Vagina (tissue), 2 donors: Measurements from ENCODE around the gene INSYN1. TPM values are rescaled to one million over a fixed set of nuclear protein-coding genes. Genes with fewer than 3 reads are reported as not detected.
A peak's percentile ranks its signal among the peaks of the same experiment; 100 is the strongest.

Source experiments
- DNase-seq, 2 donors: peaks; one replicate each; pipeline ENCODE4 v3.0.0-alpha.2; 2017; ENCODE audit errors: extremely low spot score in 2 of 2
- H3K27ac ChIP-seq: fragments of 200-600 bp; sonication (generic); one replicate; pipeline ENCODE4 v1.5.1; 2019
- H3K27me3 ChIP-seq: fragments of 200-600 bp; sonication (generic); one replicate; pipeline ENCODE4 v1.5.1; 2019
- H3K36me3 ChIP-seq, 2 donors: fragments of 200-600 bp; sonication (generic); one replicate each; pipeline ENCODE4 v1.5.1; 2017 to 2019
- H3K4me1 ChIP-seq: fragments of 200-600 bp; sonication (generic); one replicate; pipeline ENCODE4 v1.5.1; 2019
- H3K4me3 ChIP-seq, 2 donors: fragments of 200-600 bp; sonication (generic); 1 replicate in 1 of 2; 2 replicates in 1 of 2; pipeline ENCODE4 v1.5.1; 2016 to 2019
- H3K9me3 ChIP-seq: fragments of 200-600 bp; sonication (generic); one replicate; pipeline ENCODE4 v1.5.1; 2019
- POLR2A ChIP-seq, 2 donors: fragments of 450-650 bp; IDR thresholded peaks; one replicate each; pipeline ENCODE4 v1.6.1; 2017; ENCODE audit warnings: antibody characterized with exemption in 2 of 2, mild to moderate bottlenecking in 2 of 2, moderate library complexity in 2 of 2
- POLR2AphosphoS5 ChIP-seq, 2 donors: sonication (generic); formaldehyde crosslinking; IDR thresholded peaks; one replicate each; pipeline ENCODE4 v1.9.0; 2017; ENCODE audit warnings: antibody characterized with exemption in 2 of 2, mild to moderate bottlenecking in 2 of 2, low read depth in 1 of 2; ENCODE audit not compliant: insufficient read depth in 1 of 2
- intact Hi-C: fragments of 100-400 bp; cut with DNase I; formaldehyde crosslinking; loops from one replicate; pipeline ENCODE4 v1.15.1; 2023
- total RNA-seq: library from RNA; depleted of rRNA; stranded (reverse); fragments of >200 nt; gene quantifications from one replicate; pipeline ENCODE4 v1.2.3, GENCODE V29; 2016
- TF ChIP-seq, protein P1 (sequence below), 3 experiments: fragments of 450-650 bp in 2 of 3; fragments of 200-600 bp in 1 of 3; sonication (generic) in 1 of 3; IDR thresholded peaks; one replicate each; pipeline ENCODE4 v1.5.1; 2017 to 2019; ENCODE audit warnings: antibody characterized with exemption in 3 of 3, mild to moderate bottlenecking in 2 of 3, moderate library complexity in 2 of 3

Gene INSYN1, protein sequence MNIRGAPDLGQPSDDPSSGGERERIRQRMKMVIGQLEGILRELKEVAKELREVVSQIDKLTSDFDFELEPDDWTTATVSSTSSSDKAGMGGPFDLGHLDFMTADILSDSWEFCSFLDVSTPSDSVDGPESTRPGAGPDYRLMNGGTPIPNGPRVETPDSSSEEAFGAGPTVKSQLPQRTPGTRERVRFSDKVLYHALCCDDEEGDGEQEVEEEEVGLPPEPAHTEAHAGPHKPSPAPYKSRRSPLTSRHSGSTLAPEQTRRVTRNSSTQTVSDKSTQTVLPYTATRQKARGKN
- total RNA-seq, result 5.6 TPM

DNA sequence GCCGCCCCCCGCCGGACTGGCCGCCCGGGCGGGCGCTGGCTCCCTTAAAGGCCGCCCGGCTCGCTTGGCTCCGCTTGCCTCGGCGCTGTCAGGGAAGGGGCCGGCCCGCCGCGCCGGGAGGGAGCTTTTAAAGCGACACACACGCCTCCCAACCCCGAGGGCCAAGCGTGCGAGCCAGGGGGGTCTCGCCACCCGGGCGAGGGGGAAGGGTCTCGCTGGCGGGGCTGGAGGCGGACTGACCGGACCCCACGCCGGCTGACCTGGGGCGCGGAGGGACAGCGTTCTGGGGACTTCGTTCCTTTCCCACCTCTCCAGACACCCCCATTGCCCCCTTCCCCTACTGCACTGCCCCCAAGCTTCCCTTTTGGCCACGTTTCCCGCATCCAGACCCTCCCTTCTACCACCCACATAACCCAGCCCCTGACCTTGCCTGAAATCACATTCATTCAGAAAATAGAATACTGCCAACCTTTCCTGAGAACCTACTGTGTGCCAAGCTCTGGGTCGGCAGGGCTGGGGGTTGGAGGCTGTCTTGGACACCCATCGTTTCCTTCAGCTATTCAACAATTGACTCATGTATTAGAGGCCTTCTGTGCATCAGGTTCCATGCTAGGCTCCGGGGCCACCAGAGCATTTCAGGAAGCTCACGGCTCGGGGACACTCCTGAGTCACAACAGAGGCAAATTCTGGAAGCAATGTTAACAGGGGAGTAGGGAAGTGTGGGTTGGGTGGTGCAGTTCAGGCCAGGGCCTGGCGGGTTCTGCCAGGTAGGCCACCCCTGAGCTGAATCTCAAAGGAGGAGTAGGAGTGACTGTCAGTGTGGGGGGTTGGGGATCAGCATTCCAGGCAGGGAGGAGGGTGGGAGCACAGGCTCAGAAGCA, at the start of gene INSYN1:
Gene INSYN1, minus strand, starts transcription at position 102 of the 881 bp plus-strand sequence. CDS start 2,221 bp downstream, outside the sequence.
- no peak for DNase-seq
- H3K27ac ChIP-seq, result peak within 1 kb of the TSS; percentile 85
- intact Hi-C loops, result no loop called here

DNA sequence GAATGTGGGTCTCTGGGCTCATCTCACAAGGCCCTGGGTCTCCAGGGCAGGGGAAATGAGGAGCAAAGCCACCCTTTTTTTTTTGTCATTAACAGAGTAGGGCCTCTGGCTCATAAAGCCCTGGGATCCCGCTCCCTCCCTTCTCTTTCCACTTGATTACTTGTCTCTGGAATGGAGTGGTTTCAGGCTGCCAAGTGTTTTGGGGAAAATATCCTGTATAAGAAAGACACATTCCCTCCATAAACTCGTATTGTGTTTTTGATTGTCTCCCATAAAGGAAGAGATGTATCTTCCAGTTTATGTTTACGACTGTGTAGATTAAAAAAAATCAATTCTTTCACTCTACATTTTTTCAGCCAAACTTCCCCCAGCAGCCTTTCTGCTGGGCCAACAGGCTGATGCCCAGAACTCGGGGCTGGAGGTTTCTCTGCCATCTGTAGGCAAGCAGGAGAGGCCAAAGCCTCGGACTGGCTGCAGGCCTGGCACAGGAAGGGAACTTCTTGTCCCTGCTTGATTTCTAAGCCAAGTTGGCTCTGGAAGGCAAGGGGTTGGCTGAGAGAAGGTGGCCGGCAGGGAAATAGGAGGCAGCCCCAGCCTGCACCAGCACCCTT, 49.4 kb upstream of the INSYN1 start:
- H3K36me3 ChIP-seq, result no peaks in the 10 kb centered on the region
- no peaks in the 10 kb centered on the region for H3K27me3 ChIP-seq
- no peak for TF ChIP-seq POLR2AphosphoS5 (IDR thresholded peaks at IDR 0.05; ENCODE audit: insufficient read depth in 1 of 2, low read depth in 1 of 2)
- TF ChIP-seq POLR2A (IDR thresholded peaks at IDR 0.05), result no peak
- TF ChIP-seq, protein P1, sequence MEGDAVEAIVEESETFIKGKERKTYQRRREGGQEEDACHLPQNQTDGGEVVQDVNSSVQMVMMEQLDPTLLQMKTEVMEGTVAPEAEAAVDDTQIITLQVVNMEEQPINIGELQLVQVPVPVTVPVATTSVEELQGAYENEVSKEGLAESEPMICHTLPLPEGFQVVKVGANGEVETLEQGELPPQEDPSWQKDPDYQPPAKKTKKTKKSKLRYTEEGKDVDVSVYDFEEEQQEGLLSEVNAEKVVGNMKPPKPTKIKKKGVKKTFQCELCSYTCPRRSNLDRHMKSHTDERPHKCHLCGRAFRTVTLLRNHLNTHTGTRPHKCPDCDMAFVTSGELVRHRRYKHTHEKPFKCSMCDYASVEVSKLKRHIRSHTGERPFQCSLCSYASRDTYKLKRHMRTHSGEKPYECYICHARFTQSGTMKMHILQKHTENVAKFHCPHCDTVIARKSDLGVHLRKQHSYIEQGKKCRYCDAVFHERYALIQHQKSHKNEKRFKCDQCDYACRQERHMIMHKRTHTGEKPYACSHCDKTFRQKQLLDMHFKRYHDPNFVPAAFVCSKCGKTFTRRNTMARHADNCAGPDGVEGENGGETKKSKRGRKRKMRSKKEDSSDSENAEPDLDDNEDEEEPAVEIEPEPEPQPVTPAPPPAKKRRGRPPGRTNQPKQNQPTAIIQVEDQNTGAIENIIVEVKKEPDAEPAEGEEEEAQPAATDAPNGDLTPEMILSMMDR (IDR thresholded peaks at IDR 0.05), result no peak
- H3K27ac ChIP-seq, result no peak overlapping the region
- no peaks in the 10 kb centered on the region for H3K9me3 ChIP-seq
- no peak overlapping the region for H3K4me3 ChIP-seq
- intact Hi-C loops, result loop anchor here (5.0 kb wide), 1 partner anchor 1235 kb away; no protein-coding TSS in a partner anchor
- DNase-seq, result no peak
- H3K4me1 ChIP-seq, result peaks cover 28% of the 10 kb centered on the region

More for the DNA sequence above, at the start of gene INSYN1:
- no peaks in the 10 kb centered on the region for H3K36me3 ChIP-seq
- H3K9me3 ChIP-seq, result no peaks in the 10 kb centered on the region
- peak within 1 kb of the TSS; percentile 71 to 72 for H3K4me3 ChIP-seq
- H3K27me3 ChIP-seq, result no peaks in the 10 kb centered on the region
- H3K4me1 ChIP-seq, result peaks cover 32% of the 10 kb centered on the region
- TF ChIP-seq, protein P1 (IDR thresholded peaks at IDR 0.05), result no peak
- TF ChIP-seq POLR2AphosphoS5 (IDR thresholded peaks at IDR 0.05; ENCODE audit: insufficient read depth in 1 of 2, low read depth in 1 of 2) (no peak), POLR2A (IDR thresholded peaks at IDR 0.05) (no peak)

DNA sequence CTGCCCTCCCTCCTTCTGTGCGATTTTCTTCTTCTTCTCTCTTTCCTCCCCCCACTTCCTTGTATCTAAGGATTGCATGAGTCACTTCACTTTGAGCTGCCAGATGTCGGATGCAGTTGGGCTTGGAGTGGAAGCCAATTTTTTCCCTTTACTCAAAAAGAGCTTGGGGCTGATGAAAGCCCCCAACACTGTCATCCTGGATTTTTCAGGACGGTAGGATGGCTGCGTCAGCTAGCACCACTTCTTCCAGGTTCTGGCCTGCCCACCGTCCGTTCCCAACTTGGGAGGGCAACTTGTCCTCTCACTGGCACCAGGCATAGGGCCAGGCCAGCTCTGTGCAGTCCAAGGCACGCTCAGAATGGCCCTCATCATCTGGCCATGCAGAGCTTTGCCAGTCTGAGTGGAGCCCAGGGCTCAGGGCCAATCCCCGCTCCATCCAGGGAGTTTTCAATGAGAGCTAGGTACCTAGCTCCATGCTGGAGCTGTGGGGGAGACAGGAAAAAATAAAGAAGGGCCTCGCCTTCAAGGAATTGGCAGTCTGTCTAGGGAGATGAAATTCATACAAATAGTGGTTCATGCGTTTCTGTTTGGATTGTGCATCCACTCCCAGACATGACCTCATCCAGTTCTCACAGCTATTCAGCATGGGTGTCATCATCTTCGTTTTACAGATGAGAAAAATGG, 47.7 kb upstream of the INSYN1 start:
- no peaks in the 10 kb centered on the region for H3K27me3 ChIP-seq
- DNase-seq, result no peak
- no peak overlapping the region for H3K4me3 ChIP-seq
- TF ChIP-seq, protein P1 (IDR thresholded peaks at IDR 0.05), result no peak
- peak in 1 of 2 donors; percentile 51 for TF ChIP-seq POLR2AphosphoS5 (IDR thresholded peaks at IDR 0.05; ENCODE audit: insufficient read depth in 1 of 2, low read depth in 1 of 2)
- no peaks in the 10 kb centered on the region for H3K9me3 ChIP-seq
- peak overlapping the region; percentile 34 for H3K27ac ChIP-seq
- intact Hi-C loops, result loop anchor here (5.0 kb wide), 1 partner anchor 1234 kb away; no protein-coding TSS in a partner anchor
- peaks cover 28% of the 10 kb centered on the region for H3K4me1 ChIP-seq
- no peaks in the 10 kb centered on the region for H3K36me3 ChIP-seq

DNA sequence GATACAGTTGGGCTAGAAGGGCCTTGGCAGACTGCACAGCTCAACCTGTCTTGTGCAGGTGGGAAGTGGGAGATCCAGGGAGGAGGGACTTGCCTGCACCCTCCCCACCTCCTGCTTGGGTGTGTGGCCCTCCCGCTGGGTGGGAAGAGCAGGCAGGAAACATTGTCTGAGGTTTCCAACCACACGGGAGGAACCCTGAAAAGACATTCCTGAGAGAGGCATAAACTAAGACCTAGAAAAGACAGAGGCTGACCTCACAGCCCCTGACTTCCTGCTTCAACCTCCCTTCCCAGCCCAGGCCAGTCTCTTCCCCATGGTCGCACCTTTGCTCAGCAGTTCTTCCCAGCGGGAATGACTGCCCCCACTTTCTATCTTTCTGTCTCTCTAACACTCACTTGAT, 46.3 kb upstream of the INSYN1 start:
- intact Hi-C loops, result no loop called here
- Histone ChIP-seq H3K9me3 (no peaks in the 10 kb centered on the region), H3K4me3 (no peak overlapping the region), H3K4me1 (peaks cover 28% of the 10 kb centered on the region), H3K27me3 (no peaks in the 10 kb centered on the region), H3K27ac (no peak overlapping the region), H3K36me3 (no peaks in the 10 kb centered on the region)
- TF ChIP-seq POLR2AphosphoS5 (IDR thresholded peaks at IDR 0.05; ENCODE audit: insufficient read depth in 1 of 2, low read depth in 1 of 2) (no peak), POLR2A (IDR thresholded peaks at IDR 0.05) (no peak)
- TF ChIP-seq, protein P1 (IDR thresholded peaks at IDR 0.05), result no peak
- DNase-seq, result no peak
